SK-N-SH (cell line): Measurements from ENCODE around the gene DSCAM. TPM values are rescaled to one million over a fixed set of nuclear protein-coding genes. Genes with fewer than 3 reads are reported as not detected.

Experiments used
- CTCF ChIA-PET: fragments of 300-600, 350-600 bp; formaldehyde crosslinking; extraction: SDS; loops from one replicate; lab custom pipeline; 2021; lab: Yijun Ruan, JAX
- POLR2A ChIA-PET: fragments of 350-600 bp; sonication (Branson Sonifier 250); formaldehyde crosslinking; extraction: SDS; loops from one replicate; lab custom pipeline; 2020; ENCODE audit warnings: antibody characterized with exemption, inconsistent platforms; lab: Yijun Ruan, JAX
- DNase-seq: peaks from one replicate; pipeline ENCODE4 v3.0.0; 2012
- H2AFZ ChIP-seq: fragments of 200-600 bp; sonication (generic); 2 replicates; pipeline ENCODE4 v1.8.1; 2016; ENCODE audit warnings: antibody characterized with exemption, mild to moderate bottlenecking, low read depth
- H3F3A ChIP-seq: fragments of 200-600 bp; sonication (generic); replicated peaks from 2 replicates; pipeline ENCODE3; 2016; ENCODE audit warnings: antibody characterized with exemption, mild to moderate bottlenecking; ENCODE audit not compliant: insufficient read depth
- H3K27ac ChIP-seq, 2 experiments: fragments of 200-500 bp in 1 of 2; fragments of 200-600 bp in 1 of 2; sonication (Bioruptor generic) in 1 of 2; sonication (generic), shearing (Covaris generic) in 1 of 2; 2 replicates each; pipeline versions ENCODE4 v1.5.1 to v1.6.1; 2014 to 2016; ENCODE audit warnings: low read depth in 2 of 2, inconsistent platforms in 1 of 2, low read length in 1 of 2, mild to moderate bottlenecking in 1 of 2, mixed read lengths in 1 of 2
- H3K27me3 ChIP-seq: fragments of 200-600 bp; sonication (generic), shearing (Covaris generic); 2 replicates; pipeline ENCODE4 v1.6.1; 2016; ENCODE audit warnings: mixed run types; ENCODE audit not compliant: insufficient read depth
- H3K36me3 ChIP-seq, 2 experiments: fragments of 200-500 bp in 1 of 2; fragments of 200-600 bp in 1 of 2; sonication (Bioruptor generic) in 1 of 2; sonication (generic) in 1 of 2; replicated peaks in 1 of 2; 2 replicates each; pipeline versions ENCODE3 to v1.5.1; 2014 to 2016; ENCODE audit warnings: low read length in 1 of 2, mild to moderate bottlenecking in 1 of 2; ENCODE audit not compliant: insufficient read depth in 2 of 2, control insufficient read depth in 1 of 2
- H3K4me1 ChIP-seq, 2 experiments: fragments of 200-500 bp in 1 of 2; fragments of 200-600 bp in 1 of 2; sonication (Bioruptor generic) in 1 of 2; sonication (generic), shearing (Covaris generic) in 1 of 2; 2 replicates each; pipeline versions ENCODE4 v1.5.1 to v1.6.1; 2014 to 2016; ENCODE audit warnings: low read depth in 1 of 2, low read length in 1 of 2, mixed run types in 1 of 2; ENCODE audit not compliant: insufficient read depth in 2 of 2, control insufficient read depth in 1 of 2
- H3K4me2 ChIP-seq: fragments of 200-600 bp; sonication (generic), shearing (Covaris generic); 2 replicates; pipeline ENCODE4 v1.6.1; 2017; ENCODE audit warnings: mixed run types
- H3K4me3 ChIP-seq, 2 experiments: fragments of 200-500 bp in 1 of 2; fragments of 200-600 bp in 1 of 2; sonication (Bioruptor generic) in 1 of 2; sonication (generic), shearing (Covaris generic) in 1 of 2; 2 replicates each; pipeline versions ENCODE4 v1.5.1 to v1.8.1; 2014 to 2016; ENCODE audit warnings: low read depth in 2 of 2, inconsistent platforms in 1 of 2, low read length in 1 of 2, mild to moderate bottlenecking in 1 of 2, mixed read lengths in 1 of 2, moderate library complexity in 1 of 2
- H3K79me2 ChIP-seq: fragments of 200-600 bp; sonication (generic); 2 replicates; pipeline ENCODE4 v1.8.1; 2017; ENCODE audit warnings: mild to moderate bottlenecking; ENCODE audit not compliant: insufficient read depth
- H3K9ac ChIP-seq: fragments of 200-600 bp; sonication (generic); 2 replicates; pipeline ENCODE4 v1.6.1; 2017; ENCODE audit warnings: mixed run types
- H3K9me2 ChIP-seq: fragments of 200-600 bp; sonication (generic); 2 replicates; pipeline ENCODE4 v1.6.1; 2017; ENCODE audit warnings: mixed run types
- H3K9me3 ChIP-seq: fragments of 200-600 bp; sonication (generic); 2 replicates; pipeline ENCODE4 v1.6.1; 2017; ENCODE audit warnings: mixed run types, mild to moderate bottlenecking, moderate library complexity
- H4K20me1 ChIP-seq: fragments of 200-600 bp; sonication (generic); 2 replicates; pipeline ENCODE4 v1.6.1; 2017; ENCODE audit warnings: mild to moderate bottlenecking, mixed run types; ENCODE audit not compliant: insufficient read depth
- EP300 ChIP-seq, 2 experiments: IDR thresholded peaks; 2 replicates each; pipeline versions ENCODE4 v1.4.0 to v1.6.1; 2012; ENCODE audit warnings: borderline replicate concordance in 1 of 2, low read depth in 1 of 2, low read length in 1 of 2
- FOXM1 ChIP-seq: IDR thresholded peaks from 2 replicates; pipeline ENCODE4 v1.4.0; 2012; ENCODE audit warnings: low read depth, mild to moderate bottlenecking
- IRF3 ChIP-seq: fragments of 150-350 bp; IDR thresholded peaks from 2 replicates; pipeline ENCODE4 v1.6.1; 2016; ENCODE audit warnings: mild to moderate bottlenecking, low read depth, low read length
- MEF2A ChIP-seq: IDR thresholded peaks from 2 replicates; pipeline ENCODE4 v1.4.0; 2012; ENCODE audit warnings: low read depth, borderline replicate concordance
- MXI1 ChIP-seq: IDR thresholded peaks from 2 replicates; pipeline ENCODE4 v1.6.1; 2012; ENCODE audit warnings: mild to moderate bottlenecking, low read depth, low read length, improper control_type of control experiment
- NRF1 ChIP-seq: IDR thresholded peaks from 2 replicates; pipeline ENCODE4 v1.6.1; 2012; ENCODE audit warnings: low read depth, mild to moderate bottlenecking, low read length
- PBX3 ChIP-seq: IDR thresholded peaks from 2 replicates; pipeline ENCODE4; 2012
- RFX5 ChIP-seq: IDR thresholded peaks from 2 replicates; pipeline ENCODE4 v1.6.1; 2012; ENCODE audit warnings: mild to moderate bottlenecking, improper control_type of control experiment, low read length
- SIN3A ChIP-seq: IDR thresholded peaks from 2 replicates; pipeline ENCODE4 v1.6.1; 2012; ENCODE audit warnings: low read depth, mild to moderate bottlenecking, low read length, moderate library complexity, borderline replicate concordance
- TAF1 ChIP-seq: IDR thresholded peaks from 2 replicates; pipeline ENCODE4 v1.6.1; 2012; ENCODE audit warnings: low read depth, mild to moderate bottlenecking, low read length, moderate library complexity, borderline replicate concordance
- USF1 ChIP-seq: IDR thresholded peaks from 2 replicates; pipeline ENCODE4 v1.4.0; 2012; ENCODE audit warnings: low read depth, borderline replicate concordance
- YY1 ChIP-seq: IDR thresholded peaks from 2 replicates; pipeline ENCODE4 v1.4.0; 2012; ENCODE audit warnings: low read depth, mild to moderate bottlenecking
- whole genome bisulfite sequencing: methylation state at CpG from one replicate; pipeline ENCODE4 v1.1.6; 2017; ENCODE audit warnings: low lambda C conversion rate; 5-methylcytosine and 5-hydroxymethylcytosine counted together
- polyA plus RNA-seq, 3 experiments: library from polyadenylated mRNA; depleted of rRNA; stranded (reverse); fragments of >200 nt; gene quantifications; 2 replicates each; pipeline ENCODE4 v1.2.3, GENCODE V29; 2012

Gene DSCAM
- polyA plus RNA-seq, 1 of the 3 experiments (the other 2 are of a cell fraction) = not detected

DNA sequence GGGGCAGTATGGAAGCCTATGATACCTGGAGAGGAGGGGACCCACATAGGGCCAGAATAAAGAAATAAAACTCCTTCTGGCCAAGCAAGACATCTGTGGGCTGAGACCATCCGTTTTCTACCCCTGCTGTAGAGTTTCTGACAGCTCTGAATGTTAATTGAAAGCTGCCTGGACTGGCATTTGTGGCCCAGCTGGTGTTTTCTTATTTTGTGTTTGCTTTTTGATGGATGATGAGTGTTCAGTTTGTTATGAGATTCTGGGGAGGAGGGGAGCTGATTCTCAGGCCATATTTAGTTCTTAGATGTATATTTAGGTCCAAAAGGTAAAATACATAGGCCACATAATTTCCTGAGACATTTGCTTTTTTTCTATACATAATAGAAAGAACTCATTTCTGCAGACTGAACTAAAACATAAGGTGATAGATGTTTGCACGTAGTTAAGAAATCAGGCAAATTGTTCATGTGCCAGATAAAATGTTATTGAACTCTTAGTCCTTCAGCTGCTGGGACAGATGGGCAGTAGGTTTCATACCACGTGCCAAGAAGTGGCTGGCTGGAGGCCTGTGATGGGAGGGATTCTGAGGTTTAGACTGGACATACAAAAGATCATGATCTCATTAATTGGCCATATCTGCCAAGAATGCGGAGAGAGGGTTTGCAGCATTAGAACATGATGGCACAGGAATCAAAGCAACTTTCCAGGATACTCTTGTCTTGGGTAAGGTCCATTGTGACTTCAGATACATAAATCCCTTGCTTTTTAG, 54.1 kb downstream of the DSCAM start:
- Histone ChIP-seq H3K4me1 (no peaks in the 10 kb centered on the region; a peak in 1 of 4 replicates), H3F3A (no peaks in the 10 kb centered on the region), H3K4me3 (no peak overlapping the region), H3K79me2 (no peaks in the 10 kb centered on the region), H3K9ac (no peak overlapping the region), H3K4me2 (no peak overlapping the region), H3K9me2 (no peaks in the 10 kb centered on the region), H3K27ac (no peak overlapping the region), H3K9me3 (no peaks in the 10 kb centered on the region), H3K36me3 (no peaks in the 10 kb centered on the region), H3K27me3 (no peaks in the 10 kb centered on the region), H2AFZ (no peak overlapping the region), H4K20me1 (no peaks in the 10 kb centered on the region)
- CTCF ChIA-PET = interaction anchor here (1.1 kb wide), 1 partner anchor 22 kb away, joined by 3 read pairs; no protein-coding TSS in a partner anchor
- no peak for TF ChIP-seq MEF2A
- no peak for TF ChIP-seq MXI1
- TF ChIP-seq YY1 = no peak
- no peak for TF ChIP-seq USF1
- no peak for TF ChIP-seq IRF3
- no peak for TF ChIP-seq EP300 (IDR thresholded peaks at IDR 0.05; ENCODE audit: borderline replicate concordance in 1 of 2, low read depth in 1 of 2, low read length in 1 of 2)
- TF ChIP-seq RFX5 = no peak
- TF ChIP-seq TAF1 = no peak
- no peak for TF ChIP-seq SIN3A
- no peak for TF ChIP-seq PBX3
- TF ChIP-seq NRF1 = no peak
- 29% methylated on average over 4 of the region's 4 CpGs for WGBS
- DNase-seq = no peak
- POLR2A ChIA-PET = no interaction called here

DNA sequence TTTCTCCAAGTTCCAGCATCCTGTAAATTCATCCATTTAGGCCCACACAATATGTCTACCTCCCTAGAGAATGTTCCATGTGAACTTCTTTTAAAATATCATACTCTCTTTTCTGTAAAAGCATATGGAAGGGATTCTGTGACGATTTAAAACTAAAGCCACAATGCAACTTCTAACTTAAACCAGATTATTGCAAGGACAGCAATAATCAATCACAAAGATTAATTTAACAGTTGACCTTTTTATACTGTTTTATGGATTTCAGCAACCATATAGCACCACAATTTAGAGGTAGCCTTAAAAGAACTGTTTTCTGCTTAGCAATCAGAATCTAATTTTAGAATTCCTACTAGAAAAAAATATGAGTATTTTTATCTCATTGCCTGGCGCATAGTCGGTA, 58.3 kb downstream of the DSCAM start:
- Histone ChIP-seq H3K4me3 (no peak overlapping the region), H3K4me2 (no peak overlapping the region), H3K9me3 (no peaks in the 10 kb centered on the region; the same call in 1 of the 2 replicates), H3K4me1 (no peaks in the 10 kb centered on the region; a peak in 1 of 4 replicates), H3K79me2 (no peaks in the 10 kb centered on the region), H3F3A (no peaks in the 10 kb centered on the region), H3K27me3 (no peaks in the 10 kb centered on the region), H3K9ac (no peak overlapping the region), H3K9me2 (no peaks in the 10 kb centered on the region), H3K27ac (no peak overlapping the region), H4K20me1 (no peaks in the 10 kb centered on the region), H3K36me3 (no peaks in the 10 kb centered on the region), H2AFZ (no peak overlapping the region)
- POLR2A ChIA-PET = no interaction called here
- CTCF ChIA-PET = no interaction called here
- TF ChIP-seq FOXM1 (no peak), IRF3 (no peak), USF1 (no peak), EP300 (IDR thresholded peaks at IDR 0.05; ENCODE audit: borderline replicate concordance in 1 of 2, low read depth in 1 of 2, low read length in 1 of 2) (no peak), MEF2A (no peak)
- WGBS = 48% methylated on average over 3 of the region's 3 CpGs
- DNase-seq = no peak
